H4 (cell line): Measurements from ENCODE around the gene SH3BGR. TPM values are rescaled to one million over a fixed set of nuclear protein-coding genes. Genes with fewer than 3 reads are reported as not detected.
"Not testable (repeated sequence)": the region's sequence is repeated elsewhere in the genome, so short reads cannot be mapped to it uniquely, and the experiment has no call there.

Source experiments
- DNase-seq: peaks from one replicate; pipeline ENCODE4 v3.0.0-alpha.2; 2015; ENCODE audit warnings: low spot score
- total RNA-seq: library from RNA; depleted of rRNA; stranded (reverse); fragments of >200 nt; shearing (Covaris generic); gene quantifications from 2 replicates; pipeline ENCODE4 v1.2.3, GENCODE V29; 2014; rRNA removed

SH3BGR gene
- 12.8 and 337 TPM in 2 replicates for total RNA-seq

DNA sequence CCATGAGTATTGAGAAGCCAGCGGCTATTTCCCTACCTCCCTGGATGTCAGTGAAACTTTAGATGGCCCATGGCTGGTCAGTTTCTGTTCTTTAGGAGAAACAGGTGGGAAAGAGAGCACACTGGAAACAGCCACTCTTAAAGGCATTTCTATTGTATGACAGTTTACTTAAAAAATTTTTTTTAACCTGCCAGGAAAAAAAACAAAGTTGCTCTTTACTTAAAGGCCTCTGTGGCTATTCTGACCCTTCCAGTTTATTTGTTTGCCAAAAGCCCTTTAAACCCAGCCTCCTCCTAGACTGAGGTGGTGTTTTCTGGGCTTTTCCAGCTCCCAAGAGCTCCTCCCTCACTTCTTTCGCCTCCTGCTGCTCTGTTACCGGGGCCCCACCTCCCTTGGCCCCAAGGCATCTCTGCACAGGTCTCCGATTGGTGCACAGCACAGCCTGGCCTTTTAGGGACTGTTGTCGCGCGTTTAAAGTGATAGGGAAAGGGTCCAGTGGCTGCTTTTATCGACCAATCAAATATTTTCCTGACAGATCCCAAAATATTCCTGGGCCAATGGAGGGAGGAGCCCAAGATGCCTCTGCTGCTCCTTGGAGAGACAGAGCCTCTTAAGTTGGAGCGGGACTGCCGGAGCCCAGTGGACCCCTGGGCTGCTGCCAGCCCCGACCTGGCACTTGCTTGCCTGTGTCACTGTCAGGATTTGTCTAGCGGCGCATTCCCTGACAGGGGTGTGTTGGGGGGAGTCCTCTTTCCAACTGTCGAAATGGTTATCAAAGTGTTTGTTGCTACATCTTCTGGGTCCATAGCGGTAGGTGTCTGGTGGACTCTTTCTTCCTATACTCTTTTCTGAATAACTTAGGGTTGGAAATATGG is at the start of gene SH3BGR:
Gene SH3BGR (plus strand): TSS at position 639 of the 875 bp plus-strand sequence. CDS start 127 bp downstream, at position 766.
- DNase-seq = peak; percentile 82

GRCh38 chr21:39406065-39406464 is 45.7 kb upstream of the SH3BGR start:
- no peak for DNase-seq

DNA sequence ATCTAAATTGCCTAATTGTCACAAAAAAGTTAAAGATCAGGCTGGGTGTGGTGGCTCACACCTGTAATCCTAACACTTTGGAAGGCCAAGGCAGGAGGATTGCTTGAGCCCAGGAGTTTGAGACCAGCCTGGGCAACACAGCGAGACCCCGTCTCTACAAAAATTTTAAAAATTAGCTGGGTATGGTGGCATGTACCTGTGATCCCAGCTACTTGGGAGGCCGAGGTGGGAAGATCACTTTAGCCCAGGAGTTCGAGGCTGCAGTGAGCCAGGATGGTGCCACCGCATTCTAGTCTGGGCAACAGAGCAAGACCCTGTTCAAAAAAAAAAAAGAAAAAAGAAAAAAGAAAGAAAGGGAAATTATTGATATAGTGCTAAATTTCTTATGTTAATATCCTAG is 32.6 kb upstream of the SH3BGR start:
- not testable (repeated sequence) for DNase-seq

DNA sequence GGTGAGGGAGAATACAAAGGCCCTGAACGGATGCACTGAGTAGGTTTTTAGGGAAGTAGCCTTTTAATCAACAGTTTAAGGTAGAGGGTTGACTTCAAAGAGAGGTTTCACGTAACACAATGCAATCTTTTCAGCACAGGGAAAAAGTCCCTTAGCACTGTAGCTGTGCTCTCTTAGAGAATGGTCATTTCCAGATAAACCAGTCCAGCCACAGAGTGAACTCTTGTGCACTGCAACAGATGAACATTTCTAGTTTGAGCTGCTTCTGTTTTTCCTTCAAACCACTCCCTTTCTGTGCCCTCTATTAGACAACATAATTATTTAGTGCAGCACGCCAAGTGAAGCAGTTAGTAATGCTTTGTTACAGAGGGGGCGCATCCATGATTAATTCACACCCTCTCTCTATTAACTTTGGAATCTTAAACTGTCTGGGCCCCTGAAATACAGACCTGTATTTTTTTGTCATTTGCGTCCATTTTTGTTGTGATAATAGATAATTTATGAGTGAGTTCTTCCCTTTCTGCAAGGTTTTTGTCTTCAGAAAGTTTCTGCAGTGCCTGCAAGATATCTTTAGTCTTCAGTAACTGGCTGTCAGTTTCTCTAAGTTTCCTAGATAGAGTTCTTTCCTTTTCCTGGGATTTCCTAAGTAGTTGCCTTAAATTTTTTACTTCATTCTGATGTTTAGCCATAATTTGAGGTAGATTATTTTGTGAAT is 29.1 kb upstream of the SH3BGR start:
- DNase-seq = no peak

DNA sequence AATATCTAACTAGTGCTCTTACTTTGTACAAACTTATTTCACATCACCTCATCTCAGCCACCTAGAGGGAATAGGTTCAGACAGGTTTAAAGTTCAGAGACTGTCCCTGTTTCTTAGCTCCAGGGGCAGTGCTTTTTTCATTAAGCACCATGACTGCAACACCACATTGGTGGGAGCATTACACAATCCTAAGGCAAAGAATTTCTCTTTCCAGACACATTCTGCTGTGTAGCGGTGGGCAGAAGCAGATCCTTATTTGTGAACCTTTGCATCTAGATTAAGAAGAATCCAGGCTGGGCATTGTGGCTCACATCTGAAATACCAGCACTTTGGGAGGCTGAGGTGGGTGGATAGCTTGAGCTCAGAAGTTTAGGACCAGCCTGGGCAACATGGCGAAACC is 22.3 kb upstream of the SH3BGR start:
- no peak for DNase-seq

DNA sequence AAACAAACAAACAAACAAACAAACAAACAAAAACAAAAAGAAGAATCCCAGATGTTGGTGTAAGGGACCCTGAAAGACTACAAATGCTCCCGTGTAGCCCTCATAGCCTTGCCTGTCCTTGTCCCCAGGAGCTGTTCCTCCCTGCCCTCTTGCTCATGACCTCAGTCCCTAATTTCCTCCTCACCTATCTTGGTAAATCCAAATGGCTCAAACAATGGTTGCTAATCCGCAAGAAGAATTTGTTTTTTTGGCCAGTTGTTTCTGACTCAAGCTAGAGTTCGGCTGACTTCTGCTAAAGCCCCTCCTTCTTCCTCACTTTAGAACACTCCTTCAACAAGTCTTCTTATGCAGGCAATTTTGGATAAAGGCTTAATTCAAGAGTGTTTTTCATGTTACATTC is 21.8 kb upstream of the SH3BGR start:
- no peak for DNase-seq

DNA sequence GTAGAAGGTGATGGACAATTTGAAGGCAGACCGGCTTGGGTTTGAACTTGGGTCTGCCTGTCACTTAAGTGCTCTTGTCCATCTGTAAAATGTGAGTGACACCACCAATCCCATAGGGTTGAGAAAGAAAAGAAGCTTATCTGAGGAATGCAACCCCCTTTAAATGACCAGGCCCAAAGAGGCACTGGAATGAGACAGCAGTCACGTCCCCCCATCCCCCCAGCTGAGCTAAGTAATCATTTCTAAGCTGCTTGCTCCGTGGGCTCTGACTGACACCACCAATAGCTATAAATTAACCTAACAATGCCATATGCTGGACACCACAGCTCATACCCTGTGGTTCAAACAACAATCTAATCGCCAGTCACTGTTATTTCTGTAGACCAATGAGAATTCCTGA is 21.3 kb upstream of the SH3BGR start:
- no peak for DNase-seq

DNA sequence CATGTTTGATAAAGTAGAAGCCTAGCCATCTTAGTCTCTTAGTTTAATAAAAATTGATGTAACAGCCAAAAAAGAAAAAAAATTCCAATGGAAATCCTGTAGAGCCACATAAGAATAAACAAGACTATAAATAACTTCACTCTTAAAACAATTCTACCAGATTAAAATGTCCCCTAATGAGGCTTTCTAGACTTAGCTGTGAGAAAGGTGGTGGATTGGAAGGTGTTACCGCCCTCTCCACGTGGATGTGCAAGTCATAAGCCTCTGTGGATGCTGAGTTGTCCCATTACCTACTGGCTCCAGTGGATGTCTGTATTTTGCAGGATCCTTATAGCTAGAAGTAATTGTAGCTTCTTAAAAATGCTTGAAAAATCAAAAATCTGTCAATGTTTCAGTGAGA is 20.8 kb upstream of the SH3BGR start:
- DNase-seq = no peak

GRCh38 chr21:39434950-39435349 is 16.8 kb upstream of the SH3BGR start:
- DNase-seq = no peak

- no peak for DNase-seq
Observed at GRCh38 chr21:39439232-39439631, 12.5 kb upstream of the SH3BGR start.

- peak; percentile 52 for DNase-seq
Observed at GRCh38 chr21:39441502-39442475, 10.0 kb upstream of the SH3BGR start.

- no peak for DNase-seq
Observed at GRCh38 chr21:39444421-39445180, 7.2 kb upstream of the SH3BGR start.

DNA sequence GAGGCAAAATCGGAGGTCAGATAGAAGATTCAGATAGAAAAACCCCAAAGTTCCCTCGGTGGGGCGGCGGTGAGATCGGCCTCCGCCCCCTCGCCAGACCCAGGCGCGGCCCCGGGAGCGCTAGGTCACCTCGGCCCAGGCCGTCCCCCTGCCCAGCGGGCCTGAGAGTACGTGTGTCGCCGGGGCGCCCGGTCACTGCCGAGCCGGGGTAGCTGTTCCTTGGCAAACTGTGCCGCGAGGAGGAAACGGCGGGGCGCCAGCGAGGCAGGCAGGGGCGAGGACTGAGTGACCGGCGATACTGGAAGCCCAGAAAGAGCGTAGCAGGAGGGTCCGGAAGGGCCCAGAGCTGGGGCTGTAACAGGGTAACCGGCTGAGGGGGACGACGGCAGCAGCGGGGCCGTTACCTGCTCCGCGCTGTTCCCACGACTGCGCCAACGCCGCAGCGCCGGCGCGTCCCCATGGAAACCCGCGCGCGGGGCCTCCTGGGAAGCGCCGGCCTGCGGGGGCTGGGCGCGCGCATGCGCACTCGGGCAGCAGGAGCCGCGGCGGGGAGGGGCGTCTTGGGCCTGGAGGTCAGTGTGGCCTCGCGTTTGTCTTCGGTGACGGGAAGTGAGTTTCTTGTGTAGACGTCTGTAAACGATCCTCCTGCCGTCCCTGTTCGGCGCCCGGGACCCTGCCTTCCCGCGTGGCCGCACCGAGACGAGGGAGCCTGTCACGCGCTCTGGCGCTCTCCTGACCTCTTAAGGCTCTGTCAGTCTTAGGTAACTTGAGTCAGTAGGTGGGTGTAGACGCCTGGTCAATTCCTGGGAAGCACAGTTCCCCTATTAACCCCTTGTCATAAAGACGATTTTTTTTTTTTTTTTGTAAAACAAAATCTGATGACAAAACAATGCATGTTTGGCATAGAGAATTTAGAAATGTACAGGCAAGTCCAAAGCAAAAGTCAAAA is 6.2 kb upstream of the SH3BGR start, which contains the start of gene LCA5L:
Gene LCA5L (minus strand): TSS at position 458 of the 949 bp plus-strand sequence. CDS start 17,285 bp downstream, outside the sequence.
- peak; percentile 89 for DNase-seq

DNA sequence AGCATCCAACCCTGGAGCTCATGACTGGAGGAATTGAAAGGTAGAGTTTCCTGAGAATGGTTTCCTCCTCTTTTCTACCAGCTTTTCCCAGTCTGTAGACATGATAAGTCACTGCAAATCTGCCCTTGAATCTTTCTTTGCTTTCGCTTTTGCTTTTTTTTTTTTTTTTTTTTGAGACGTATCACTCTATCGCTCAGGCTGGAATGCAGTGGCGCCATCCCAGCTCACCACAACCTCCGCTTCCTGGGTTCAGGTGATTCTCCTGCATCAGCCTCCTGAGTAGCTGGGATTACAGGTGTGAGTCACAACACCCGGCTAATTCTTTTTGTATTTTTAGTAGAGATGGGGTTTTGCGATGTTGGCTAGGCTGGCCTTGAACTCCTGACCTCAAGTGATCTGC is 4.5 kb upstream of the SH3BGR start:
- no peak for DNase-seq

GRCh38 chr21:39452207-39452969 is 618 bp downstream of the SH3BGR start:
- peak; percentile 84 for DNase-seq

DNA sequence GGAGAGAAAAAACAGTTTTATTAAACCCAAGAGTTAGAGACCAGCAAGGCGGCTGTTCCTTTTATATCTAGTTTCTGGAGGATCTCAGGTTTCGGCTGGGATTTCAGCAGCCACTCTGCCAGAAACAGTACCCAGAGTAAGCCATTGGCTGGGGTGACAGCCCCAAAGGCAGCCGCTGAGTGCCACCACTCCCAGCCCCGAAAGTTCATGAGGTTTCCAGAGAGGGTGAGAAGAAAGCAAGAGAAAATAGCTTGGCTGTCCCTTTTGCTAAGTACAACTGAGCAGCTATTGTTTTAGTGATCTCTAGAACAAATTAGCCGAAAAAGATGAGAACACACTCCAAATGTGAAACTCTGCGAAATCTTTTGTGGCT is 1.2 kb downstream of the SH3BGR start:
- no peak for DNase-seq

GRCh38 chr21:39453571-39454179 is 1.9 kb downstream of the SH3BGR start:
- DNase-seq = no peak

- DNase-seq = no peak
Observed at GRCh38 chr21:39454949-39455668, 3.3 kb downstream of the SH3BGR start.
